Heart left ventricle (tissue), 13 donors: ENCODE data around the gene NUP214.

Experiments used
- POLR2A ChIP-seq, 2 donors: fragments of 450-650 bp; IDR thresholded peaks; one replicate each; pipeline ENCODE4 v1.6.1; 2017; ENCODE audit warnings: antibody characterized with exemption in 2 of 2, mild to moderate bottlenecking in 2 of 2, moderate library complexity in 2 of 2
- TF ChIP-seq, protein P1 (sequence below), 12 donors: fragments of 200-600 bp; sonication (generic) in 4 of 12; IDR thresholded peaks; one replicate each; pipeline versions ENCODE4 v1.5.0 to v1.8.0; 2018 to 2022; ENCODE audit warnings: antibody characterized with exemption in 12 of 12, mild to moderate bottlenecking in 5 of 12
- donor health status: ischemic (EF 13 %, LVEDD 7.1; RV severe dilation, severe dysfunction).
- donor health status: DM: no; HTN: yes; CAD: no.
- donor health status: DM: no; HTN: no; CAD: no.
- donor health status: ischemic (EF 25% LVEDD 6.9; RV normal size, moderate dysfunction).
- donor health status: ischemic (EF 25% LVEDD 5.7; RV mildly dilated, moderate dysfunction).
- donor health status: ischemic (EF 35%, LVEDD 5.7; RV mildly dilated, moderate dysfunction).
- donor health status: nonischemic (EF 11% LVEDD 7.7; RV severe dilation, severe dysfunction).
- donor health status: DM: yes; HTN: yes; CAD: no.
- donor health status: PGD.
- donor health status: ischemic (EF 29% LVEDD 5.4; RV normal size, mild dysfunction).
- donor health status: nonischemic (EF 23%, LVEDD 6.1; RV moderate dilation, normal function).

DNA sequence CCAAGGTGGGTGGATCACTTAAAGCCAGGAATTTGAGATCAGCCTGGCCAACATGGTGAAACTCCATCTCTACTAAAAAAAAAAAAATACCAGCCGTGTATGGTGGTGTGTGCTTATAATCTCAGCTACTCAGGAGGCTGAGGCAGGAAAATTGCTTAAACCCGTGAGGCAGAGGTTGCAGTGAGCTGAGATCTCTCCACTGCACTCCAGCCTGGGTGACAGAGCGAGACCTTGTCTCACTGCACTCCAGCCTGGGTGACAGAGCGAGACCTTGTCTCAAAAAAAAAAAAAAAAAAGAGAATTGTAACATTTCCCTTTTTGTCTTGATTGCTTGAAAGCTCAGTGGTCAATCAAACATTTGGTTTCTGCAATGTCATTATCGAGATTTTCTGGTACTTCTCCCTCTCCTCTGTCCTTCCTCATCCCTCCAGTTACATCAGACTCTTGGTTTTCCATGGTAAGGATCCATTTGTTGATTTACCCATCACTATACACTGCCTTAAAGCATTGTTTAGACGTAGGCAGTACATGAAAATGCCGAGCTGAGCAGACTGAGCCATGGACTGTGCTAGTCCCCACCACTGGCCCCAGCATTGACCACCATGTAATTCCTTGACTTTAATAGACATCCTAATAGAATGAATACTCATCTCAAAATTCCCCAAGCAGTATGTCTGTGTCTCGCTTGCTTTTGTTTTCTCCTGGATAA lies 40.6 kb upstream of the NUP214 start:
- no peak for TF ChIP-seq POLR2A (IDR thresholded peaks at IDR 0.05)
- TF ChIP-seq, protein P1, sequence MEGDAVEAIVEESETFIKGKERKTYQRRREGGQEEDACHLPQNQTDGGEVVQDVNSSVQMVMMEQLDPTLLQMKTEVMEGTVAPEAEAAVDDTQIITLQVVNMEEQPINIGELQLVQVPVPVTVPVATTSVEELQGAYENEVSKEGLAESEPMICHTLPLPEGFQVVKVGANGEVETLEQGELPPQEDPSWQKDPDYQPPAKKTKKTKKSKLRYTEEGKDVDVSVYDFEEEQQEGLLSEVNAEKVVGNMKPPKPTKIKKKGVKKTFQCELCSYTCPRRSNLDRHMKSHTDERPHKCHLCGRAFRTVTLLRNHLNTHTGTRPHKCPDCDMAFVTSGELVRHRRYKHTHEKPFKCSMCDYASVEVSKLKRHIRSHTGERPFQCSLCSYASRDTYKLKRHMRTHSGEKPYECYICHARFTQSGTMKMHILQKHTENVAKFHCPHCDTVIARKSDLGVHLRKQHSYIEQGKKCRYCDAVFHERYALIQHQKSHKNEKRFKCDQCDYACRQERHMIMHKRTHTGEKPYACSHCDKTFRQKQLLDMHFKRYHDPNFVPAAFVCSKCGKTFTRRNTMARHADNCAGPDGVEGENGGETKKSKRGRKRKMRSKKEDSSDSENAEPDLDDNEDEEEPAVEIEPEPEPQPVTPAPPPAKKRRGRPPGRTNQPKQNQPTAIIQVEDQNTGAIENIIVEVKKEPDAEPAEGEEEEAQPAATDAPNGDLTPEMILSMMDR (IDR thresholded peaks at IDR 0.05): no peak
